Liver (tissue), 9 donors: ENCODE data around the gene USF2. TPM values are rescaled to one million over a fixed set of nuclear protein-coding genes. Genes with fewer than 3 reads are reported as not detected.

Source experiments
- DNase-seq: peaks from one replicate; pipeline ENCODE4 v3.0.0-alpha.2; 2017; ENCODE audit warnings: low spot score
- H3K27ac ChIP-seq, 2 donors: one replicate each; pipeline ENCODE4 v1.7.0; 2013; ENCODE audit warnings: inconsistent platforms in 2 of 2, low read length in 2 of 2, control low read depth in 1 of 2, low read depth in 1 of 2, mild to moderate bottlenecking in 1 of 2
- H3K27me3 ChIP-seq, 4 donors: one replicate each; pipeline versions ENCODE4 v1.6.1 to v1.7.0; 2013; ENCODE audit warnings: low read length in 3 of 4, inconsistent platforms in 1 of 4, mild to moderate bottlenecking in 1 of 4, moderate library complexity in 1 of 4; ENCODE audit not compliant: control insufficient read depth in 4 of 4, insufficient read depth in 4 of 4
- H3K36me3 ChIP-seq, 4 donors: one replicate each; pipeline versions ENCODE4 v1.6.1 to v1.7.0; 2013; ENCODE audit warnings: low read length in 3 of 4, mild to moderate bottlenecking in 3 of 4, low read depth in 1 of 4, moderate library complexity in 1 of 4; ENCODE audit not compliant: control insufficient read depth in 4 of 4, insufficient read depth in 3 of 4
- H3K4me1 ChIP-seq, 4 donors: one replicate each; pipeline versions ENCODE4 v1.6.1 to v1.7.0; 2013; ENCODE audit warnings: low read length in 3 of 4, mild to moderate bottlenecking in 3 of 4, moderate library complexity in 1 of 4; ENCODE audit not compliant: control insufficient read depth in 4 of 4, insufficient read depth in 4 of 4
- H3K4me3 ChIP-seq, 3 donors: one replicate each; pipeline versions ENCODE4 v1.6.1 to v1.7.0; 2013; ENCODE audit warnings: low read length in 3 of 3, control low read depth in 1 of 3, low read depth in 1 of 3, mild to moderate bottlenecking in 1 of 3
- H3K9ac ChIP-seq, 2 donors: one replicate each; pipeline ENCODE4 v1.7.0; 2013; ENCODE audit warnings: low read length in 2 of 2, mild to moderate bottlenecking in 2 of 2, moderate library complexity in 2 of 2, control low read depth in 1 of 2, low read depth in 1 of 2
- H3K9me3 ChIP-seq, 4 donors: one replicate each; pipeline versions ENCODE4 v1.6.1 to v1.7.0; 2013; ENCODE audit warnings: low read length in 3 of 4; ENCODE audit not compliant: control insufficient read depth in 4 of 4
- EGR1 ChIP-seq, 2 donors: IDR thresholded peaks; 2 replicates each; pipeline ENCODE4 v1.6.1; 2016 to 2018; ENCODE audit warnings: antibody characterized with exemption in 2 of 2, low read depth in 2 of 2
- FOXA1 ChIP-seq: IDR thresholded peaks from 2 replicates; pipeline ENCODE4 v1.6.1; 2016; ENCODE audit warnings: antibody characterized with exemption
- FOXA2 ChIP-seq: IDR thresholded peaks from 2 replicates; pipeline ENCODE4 v1.6.1; 2016; ENCODE audit warnings: antibody characterized with exemption
- GABPA ChIP-seq, 2 donors: IDR thresholded peaks in 1 of 2; conservative IDR thresholded peaks in 1 of 2; 2 replicates each; pipeline ENCODE4 v1.6.1; 2016; ENCODE audit warnings: antibody characterized with exemption in 2 of 2, mild to moderate bottlenecking in 1 of 2, moderate library complexity in 1 of 2
- HNF4A ChIP-seq, 2 donors: conservative IDR thresholded peaks; 2 replicates each; pipeline ENCODE4 v1.6.1; 2016; ENCODE audit warnings: antibody characterized with exemption in 2 of 2, mild to moderate bottlenecking in 2 of 2
- HNF4G ChIP-seq: IDR thresholded peaks from 2 replicates; pipeline ENCODE4 v1.6.1; 2016; ENCODE audit warnings: antibody characterized with exemption
- JUND ChIP-seq, 2 donors: IDR thresholded peaks; 2 replicates each; pipeline ENCODE4 v1.6.1; 2016; ENCODE audit warnings: antibody characterized with exemption in 2 of 2
- NR2F2 ChIP-seq: IDR thresholded peaks from 2 replicates; pipeline ENCODE4 v1.6.1; 2016; ENCODE audit warnings: antibody characterized with exemption
- RAD21 ChIP-seq, 2 donors: IDR thresholded peaks; 2 replicates each; pipeline ENCODE4 v1.6.1; 2016; ENCODE audit warnings: antibody characterized with exemption in 2 of 2, mild to moderate bottlenecking in 2 of 2
- RXRA ChIP-seq, 2 donors: IDR thresholded peaks; 2 replicates each; pipeline ENCODE4 v1.6.1; 2017 to 2018; ENCODE audit warnings: antibody characterized with exemption in 2 of 2, mild to moderate bottlenecking in 1 of 2
- TAF1 ChIP-seq: conservative IDR thresholded peaks from 2 replicates; pipeline ENCODE4 v1.6.1; 2016; ENCODE audit warnings: antibody characterized with exemption, mild to moderate bottlenecking
- YY1 ChIP-seq: IDR thresholded peaks from 2 replicates; pipeline ENCODE4 v1.6.1; 2016; ENCODE audit warnings: antibody characterized with exemption, mild to moderate bottlenecking
- WGBS: extraction: QIAGEN DNeasy Blood & Tissue Kit; methylation state at CpG from one replicate; pipeline ENCODE4 v1.1.7; 2013; 5-methylcytosine and 5-hydroxymethylcytosine counted together
- polyA plus RNA-seq, 2 donors: library from polyadenylated mRNA; stranded (reverse) in 1 of 2; unstranded in 1 of 2; fragments of 200-250 nt in 1 of 2; fragments of >200 nt in 1 of 2; fragmentation: Nextera tagmentation in 1 of 2; extraction: Ambion mirVana in 1 of 2; gene quantifications; one replicate each; pipeline versions ENCODE4 v1.2.1 to v1.2.3, GENCODE V29; 2013 to 2015
- total RNA-seq, 2 donors: library from RNA; depleted of rRNA; stranded (reverse); fragments of >200 nt; gene quantifications; one replicate each; pipeline ENCODE4 v1.2.3, GENCODE V29; 2014
- TF ChIP-seq, protein P1 (sequence below): IDR thresholded peaks from 2 replicates; pipeline ENCODE4 v1.6.1; 2016; ENCODE audit warnings: antibody characterized with exemption
- TF ChIP-seq, protein P2 (sequence below): IDR thresholded peaks from 2 replicates; pipeline ENCODE4 v1.6.1; 2016; ENCODE audit warnings: antibody characterized with exemption, mild to moderate bottlenecking
- TF ChIP-seq, protein P3 (sequence below): IDR thresholded peaks from 2 replicates; pipeline ENCODE4 v1.6.1; 2016; ENCODE audit warnings: antibody characterized with exemption
- TF ChIP-seq, protein P4 (sequence below): IDR thresholded peaks from 2 replicates; pipeline ENCODE4 v1.6.1; 2016; ENCODE audit warnings: antibody characterized with exemption
- TF ChIP-seq, protein P5 (sequence below): fragments of 150-350 bp; IDR thresholded peaks from 2 replicates; pipeline ENCODE4 v1.5.1; 2017; ENCODE audit warnings: improper control_type of control experiment, low read depth, low read length; ENCODE audit not compliant: missing input control
- donor health status: healthy.
- donor health status: healthy.
- donor health status: healthy.
- donor health status: healthy.
- donor health status: healthy.

The USF2 gene
- total and polyA plus RNA-seq, 4 donors: 22.8 to 85.9 (median 55.9) TPM

DNA sequence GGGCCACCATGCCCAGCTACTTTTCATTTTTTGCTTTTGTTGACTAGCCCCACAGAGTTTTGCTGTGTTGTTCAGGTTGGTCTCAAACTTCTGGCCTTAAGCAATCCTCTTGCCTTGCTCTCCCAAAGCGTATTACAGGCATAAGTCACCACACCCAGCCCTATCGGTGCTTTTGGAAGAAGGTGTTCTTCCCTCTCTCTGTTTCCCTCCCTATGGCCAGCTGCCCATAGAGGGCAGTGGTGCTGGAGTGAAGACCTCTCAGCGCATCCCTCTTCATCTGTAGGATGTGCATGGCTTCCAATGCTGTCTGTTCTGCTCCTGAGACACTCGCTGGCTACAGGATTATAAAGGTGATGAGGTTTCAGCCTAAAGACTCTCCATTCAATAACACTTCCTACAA, 58.9 kb downstream of the USF2 start:
- Histone ChIP-seq H3K36me3 (no peaks in the 10 kb centered on the region), H3K27me3 (no peaks in the 10 kb centered on the region), H3K4me1 (no peaks in the 10 kb centered on the region), H3K4me3 (no peak overlapping the region), H3K9ac (no peak overlapping the region), H3K9me3 (no peaks in the 10 kb centered on the region), H3K27ac (no peak overlapping the region)
- WGBS: 73% methylated on average over 4 of the region's 4 CpGs
- DNase-seq: no peak
- TF ChIP-seq FOXA2 (no peak), YY1 (no peak), RAD21 (IDR thresholded peaks at IDR 0.05) (peak in 1 of 2 donors; percentile 39), HNF4G (no peak)

DNA sequence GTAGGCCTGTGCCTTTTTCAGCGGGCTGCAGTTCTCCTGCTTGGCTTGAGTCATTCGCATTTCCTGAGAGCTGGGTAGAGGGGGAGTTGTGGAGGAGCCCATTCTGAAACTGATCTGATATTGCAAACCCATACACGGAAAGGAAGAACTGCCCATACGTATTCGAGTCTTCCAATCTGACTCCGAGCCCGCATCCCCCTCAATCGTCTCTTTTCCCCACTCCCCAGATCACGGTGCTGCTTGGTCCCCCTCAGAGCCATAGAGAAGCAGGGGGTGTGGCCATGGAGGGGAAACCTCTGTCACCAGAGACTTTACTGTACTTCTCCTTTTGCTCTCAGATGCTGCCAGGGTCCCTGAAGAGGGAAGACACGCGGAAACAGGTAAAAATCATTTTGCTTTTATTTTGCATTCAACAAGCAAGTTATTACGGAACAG, 60.1 kb downstream of the USF2 start, which contains the start of gene CD22:
TSS of gene CD22 (plus strand) at position 337 of the 435 bp plus-strand sequence. CDS start 2,854 bp downstream, outside the sequence.
- WGBS: 84% methylated on average over 12 of the region's 12 CpGs
- Histone ChIP-seq H3K27ac (no peak within 1 kb of the TSS), H3K9me3 (no peaks in the 10 kb centered on the region), H3K9ac (no peak within 1 kb of the TSS), H3K4me1 (no peaks in the 10 kb centered on the region), H3K4me3 (no peak within 1 kb of the TSS), H3K36me3 (no peaks in the 10 kb centered on the region), H3K27me3 (no peaks in the 10 kb centered on the region)
- no peak for DNase-seq
- TF ChIP-seq TAF1 (no peak), EGR1 (IDR thresholded peaks at IDR 0.05; ENCODE audit: low read depth in 2 of 2) (no peak), RXRA (IDR thresholded peaks at IDR 0.05) (no peak), RAD21 (IDR thresholded peaks at IDR 0.05) (no peak)
- TF ChIP-seq, protein P1, sequence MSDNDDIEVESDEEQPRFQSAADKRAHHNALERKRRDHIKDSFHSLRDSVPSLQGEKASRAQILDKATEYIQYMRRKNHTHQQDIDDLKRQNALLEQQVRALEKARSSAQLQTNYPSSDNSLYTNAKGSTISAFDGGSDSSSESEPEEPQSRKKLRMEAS: no peak

DNA sequence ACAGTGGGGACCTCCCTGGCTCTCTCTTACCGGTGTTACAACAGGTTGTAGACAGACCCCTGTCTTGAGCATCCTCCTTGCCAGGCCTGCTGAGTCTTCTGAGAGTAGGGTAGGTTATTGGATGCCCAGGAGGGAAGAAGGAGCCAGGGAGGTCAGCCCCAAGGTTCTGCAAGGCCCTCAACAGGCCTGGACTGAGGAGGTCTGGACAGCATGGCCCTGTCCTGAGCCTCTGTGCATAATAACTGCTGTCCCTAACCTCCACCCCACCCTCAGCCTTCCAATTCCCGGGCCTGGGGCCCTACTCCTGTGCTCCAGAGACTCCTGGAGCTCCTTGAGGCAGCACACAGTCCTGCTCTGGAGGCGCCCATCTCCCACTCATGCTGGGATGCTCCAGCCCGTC, 60.6 kb downstream of the USF2 start:
- no peaks in the 10 kb centered on the region for H3K27me3 ChIP-seq
- H3K4me1 ChIP-seq: no peaks in the 10 kb centered on the region
- no peak overlapping the region for H3K9ac ChIP-seq

More for the DNA sequence above, 60.6 kb downstream of the USF2 start:
- 89% methylated on average over 4 of the region's 4 CpGs for WGBS
- no peak for TF ChIP-seq FOXA1
- TF ChIP-seq, protein P2, sequence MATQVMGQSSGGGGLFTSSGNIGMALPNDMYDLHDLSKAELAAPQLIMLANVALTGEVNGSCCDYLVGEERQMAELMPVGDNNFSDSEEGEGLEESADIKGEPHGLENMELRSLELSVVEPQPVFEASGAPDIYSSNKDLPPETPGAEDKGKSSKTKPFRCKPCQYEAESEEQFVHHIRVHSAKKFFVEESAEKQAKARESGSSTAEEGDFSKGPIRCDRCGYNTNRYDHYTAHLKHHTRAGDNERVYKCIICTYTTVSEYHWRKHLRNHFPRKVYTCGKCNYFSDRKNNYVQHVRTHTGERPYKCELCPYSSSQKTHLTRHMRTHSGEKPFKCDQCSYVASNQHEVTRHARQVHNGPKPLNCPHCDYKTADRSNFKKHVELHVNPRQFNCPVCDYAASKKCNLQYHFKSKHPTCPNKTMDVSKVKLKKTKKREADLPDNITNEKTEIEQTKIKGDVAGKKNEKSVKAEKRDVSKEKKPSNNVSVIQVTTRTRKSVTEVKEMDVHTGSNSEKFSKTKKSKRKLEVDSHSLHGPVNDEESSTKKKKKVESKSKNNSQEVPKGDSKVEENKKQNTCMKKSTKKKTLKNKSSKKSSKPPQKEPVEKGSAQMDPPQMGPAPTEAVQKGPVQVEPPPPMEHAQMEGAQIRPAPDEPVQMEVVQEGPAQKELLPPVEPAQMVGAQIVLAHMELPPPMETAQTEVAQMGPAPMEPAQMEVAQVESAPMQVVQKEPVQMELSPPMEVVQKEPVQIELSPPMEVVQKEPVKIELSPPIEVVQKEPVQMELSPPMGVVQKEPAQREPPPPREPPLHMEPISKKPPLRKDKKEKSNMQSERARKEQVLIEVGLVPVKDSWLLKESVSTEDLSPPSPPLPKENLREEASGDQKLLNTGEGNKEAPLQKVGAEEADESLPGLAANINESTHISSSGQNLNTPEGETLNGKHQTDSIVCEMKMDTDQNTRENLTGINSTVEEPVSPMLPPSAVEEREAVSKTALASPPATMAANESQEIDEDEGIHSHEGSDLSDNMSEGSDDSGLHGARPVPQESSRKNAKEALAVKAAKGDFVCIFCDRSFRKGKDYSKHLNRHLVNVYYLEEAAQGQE: no peak
- no peak for TF ChIP-seq NR2F2
- TF ChIP-seq, protein P3, sequence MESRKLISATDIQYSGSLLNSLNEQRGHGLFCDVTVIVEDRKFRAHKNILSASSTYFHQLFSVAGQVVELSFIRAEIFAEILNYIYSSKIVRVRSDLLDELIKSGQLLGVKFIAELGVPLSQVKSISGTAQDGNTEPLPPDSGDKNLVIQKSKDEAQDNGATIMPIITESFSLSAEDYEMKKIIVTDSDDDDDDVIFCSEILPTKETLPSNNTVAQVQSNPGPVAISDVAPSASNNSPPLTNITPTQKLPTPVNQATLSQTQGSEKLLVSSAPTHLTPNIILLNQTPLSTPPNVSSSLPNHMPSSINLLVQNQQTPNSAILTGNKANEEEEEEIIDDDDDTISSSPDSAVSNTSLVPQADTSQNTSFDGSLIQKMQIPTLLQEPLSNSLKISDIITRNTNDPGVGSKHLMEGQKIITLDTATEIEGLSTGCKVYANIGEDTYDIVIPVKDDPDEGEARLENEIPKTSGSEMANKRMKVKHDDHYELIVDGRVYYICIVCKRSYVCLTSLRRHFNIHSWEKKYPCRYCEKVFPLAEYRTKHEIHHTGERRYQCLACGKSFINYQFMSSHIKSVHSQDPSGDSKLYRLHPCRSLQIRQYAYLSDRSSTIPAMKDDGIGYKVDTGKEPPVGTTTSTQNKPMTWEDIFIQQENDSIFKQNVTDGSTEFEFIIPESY: no peak
- TF ChIP-seq HNF4G: no peak
- no peak for TF ChIP-seq HNF4A (conservative IDR thresholded peaks at IDR 0.05)
- no peak for TF ChIP-seq JUND (IDR thresholded peaks at IDR 0.05)
- no peak for TF ChIP-seq TAF1
- TF ChIP-seq, protein P1: no peak
- TF ChIP-seq, protein P4, sequence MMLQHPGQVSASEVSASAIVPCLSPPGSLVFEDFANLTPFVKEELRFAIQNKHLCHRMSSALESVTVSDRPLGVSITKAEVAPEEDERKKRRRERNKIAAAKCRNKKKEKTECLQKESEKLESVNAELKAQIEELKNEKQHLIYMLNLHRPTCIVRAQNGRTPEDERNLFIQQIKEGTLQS: no peak
- TF ChIP-seq EGR1 (IDR thresholded peaks at IDR 0.05; ENCODE audit: low read depth in 2 of 2): no peak
- no peak for TF ChIP-seq RXRA (IDR thresholded peaks at IDR 0.05)
- TF ChIP-seq YY1: no peak
- TF ChIP-seq RAD21 (IDR thresholded peaks at IDR 0.05): no peak
- no peak for TF ChIP-seq GABPA (IDR thresholded peaks at IDR 0.05 in 1 of 2, conservative IDR thresholded peaks at IDR 0.05 in 1 of 2)
- TF ChIP-seq, protein P5, sequence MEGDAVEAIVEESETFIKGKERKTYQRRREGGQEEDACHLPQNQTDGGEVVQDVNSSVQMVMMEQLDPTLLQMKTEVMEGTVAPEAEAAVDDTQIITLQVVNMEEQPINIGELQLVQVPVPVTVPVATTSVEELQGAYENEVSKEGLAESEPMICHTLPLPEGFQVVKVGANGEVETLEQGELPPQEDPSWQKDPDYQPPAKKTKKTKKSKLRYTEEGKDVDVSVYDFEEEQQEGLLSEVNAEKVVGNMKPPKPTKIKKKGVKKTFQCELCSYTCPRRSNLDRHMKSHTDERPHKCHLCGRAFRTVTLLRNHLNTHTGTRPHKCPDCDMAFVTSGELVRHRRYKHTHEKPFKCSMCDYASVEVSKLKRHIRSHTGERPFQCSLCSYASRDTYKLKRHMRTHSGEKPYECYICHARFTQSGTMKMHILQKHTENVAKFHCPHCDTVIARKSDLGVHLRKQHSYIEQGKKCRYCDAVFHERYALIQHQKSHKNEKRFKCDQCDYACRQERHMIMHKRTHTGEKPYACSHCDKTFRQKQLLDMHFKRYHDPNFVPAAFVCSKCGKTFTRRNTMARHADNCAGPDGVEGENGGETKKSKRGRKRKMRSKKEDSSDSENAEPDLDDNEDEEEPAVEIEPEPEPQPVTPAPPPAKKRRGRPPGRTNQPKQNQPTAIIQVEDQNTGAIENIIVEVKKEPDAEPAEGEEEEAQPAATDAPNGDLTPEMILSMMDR: no peak
- no peak for TF ChIP-seq FOXA2
- DNase-seq: no peak
- Histone ChIP-seq H3K36me3 (no peaks in the 10 kb centered on the region), H3K9me3 (no peaks in the 10 kb centered on the region), H3K4me3 (no peak overlapping the region), H3K27ac (no peak overlapping the region)
